GM23338 (cell line): ENCODE data around the gene MTA1. TPM values are rescaled to one million over a fixed set of nuclear protein-coding genes. Genes with fewer than 3 reads are reported as not detected.

Source experiments
- ATAC-seq: fragments of 200-7000 bp; cut with Tn5 transposase; 3 replicates; pipeline ENCODE4 v1.9.1; 2020
- DNase-seq: peaks from one replicate; pipeline ENCODE4 v3.0.0-alpha.2; 2015; ENCODE audit warnings: low spot score
- H2AFZ ChIP-seq: fragments of 200-600 bp; sonication (generic); 2 replicates; pipeline ENCODE4 v1.8.0; 2016; ENCODE audit warnings: antibody characterized with exemption, mild to moderate bottlenecking, moderate library complexity
- H3F3A ChIP-seq: fragments of 200-600 bp; sonication (generic); replicated peaks from 2 replicates; pipeline ENCODE4 v1.8.0; 2017; ENCODE audit warnings: antibody characterized with exemption, mixed run types, low read depth
- H3K27ac ChIP-seq: fragments of 200-600 bp; sonication (generic); 2 replicates; pipeline ENCODE4 v1.6.1; 2016; ENCODE audit warnings: low read depth
- H3K27me3 ChIP-seq: fragments of 200-600 bp; sonication (generic); 2 replicates; pipeline ENCODE4 v1.8.0; 2016; ENCODE audit warnings: mild to moderate bottlenecking, mixed run types, moderate library complexity; ENCODE audit not compliant: insufficient read depth
- H3K36me3 ChIP-seq: fragments of 200-600 bp; sonication (generic); 2 replicates; pipeline ENCODE4 v1.8.0; 2016; ENCODE audit warnings: mild to moderate bottlenecking; ENCODE audit not compliant: insufficient read depth
- H3K4me1 ChIP-seq: fragments of 200-600 bp; sonication (generic); 2 replicates; pipeline ENCODE4 v1.8.0; 2016; ENCODE audit warnings: mild to moderate bottlenecking, moderate library complexity; ENCODE audit not compliant: insufficient read depth
- H3K4me2 ChIP-seq: fragments of 200-600 bp; sonication (generic); 2 replicates; pipeline ENCODE4 v1.7.1; 2017; ENCODE audit warnings: mixed run types
- H3K4me3 ChIP-seq: fragments of 200-600 bp; sonication (generic); 2 replicates; pipeline ENCODE4 v1.6.1; 2016; ENCODE audit warnings: mixed run types
- H3K79me2 ChIP-seq: fragments of 200-600 bp; sonication (generic); replicated peaks from 2 replicates; pipeline ENCODE4 v1.8.0; 2017; ENCODE audit warnings: mild to moderate bottlenecking; ENCODE audit not compliant: insufficient read depth
- H3K9me2 ChIP-seq: fragments of 200-600 bp; sonication (generic); 2 replicates; pipeline ENCODE4 v1.8.0; 2017; ENCODE audit not compliant: insufficient read depth
- H4K20me1 ChIP-seq: fragments of 200-600 bp; sonication (generic); replicated peaks from 2 replicates; pipeline ENCODE4 v1.8.0; 2017; ENCODE audit warnings: mild to moderate bottlenecking; ENCODE audit not compliant: insufficient read depth
- H3K27ac Mint-ChIP-seq: 2 replicates; pipeline ENCODE4 v1.8.0; 2020; ENCODE audit warnings: inconsistent platforms, mild to moderate bottlenecking, moderate library complexity, mixed read lengths
- H3K27me3 Mint-ChIP-seq: 3 replicates; pipeline ENCODE4 v1.8.0; 2022; ENCODE audit warnings: low read depth, mild to moderate bottlenecking, moderate library complexity, mixed read lengths, inconsistent platforms; ENCODE audit not compliant: insufficient read depth, poor library complexity
- H3K36me3 Mint-ChIP-seq: 3 replicates; pipeline ENCODE4 v1.8.0; 2021; ENCODE audit warnings: low read depth, mild to moderate bottlenecking, inconsistent platforms, moderate library complexity, mixed read lengths
- H3K4me1 Mint-ChIP-seq: 3 replicates; pipeline ENCODE4 v1.8.0; 2020; ENCODE audit warnings: mild to moderate bottlenecking, inconsistent platforms, mixed read lengths
- H3K4me3 Mint-ChIP-seq: 3 replicates; pipeline ENCODE4 v1.8.0; 2021; ENCODE audit warnings: moderate library complexity, mild to moderate bottlenecking, inconsistent platforms, mixed read lengths
- H3K9me3 Mint-ChIP-seq: 3 replicates; pipeline ENCODE4 v1.8.0; 2020; ENCODE audit warnings: moderate library complexity, mild to moderate bottlenecking, inconsistent platforms, mixed read lengths
- CREB1 ChIP-seq: fragments of 250-450 bp; sonication (Bioruptor Pico); IDR thresholded peaks from 2 replicates; pipeline ENCODE4 v1.5.0; 2020; ENCODE audit warnings: low read depth, mild to moderate bottlenecking, moderate library complexity
- CTCF ChIP-seq, 2 experiments: fragments of 200-600 bp in 1 of 2; sonication (generic) in 1 of 2; conservative IDR thresholded peaks; 2 replicates each; pipeline versions ENCODE4 v1.5.1 to v1.6.1; 2016 to 2017; ENCODE audit warnings: antibody characterized with exemption in 2 of 2, low read depth in 2 of 2, mild to moderate bottlenecking in 2 of 2, moderate library complexity in 1 of 2
- ETS1 ChIP-seq: IDR thresholded peaks from 2 replicates; pipeline ENCODE4 v1.6.1; 2016; ENCODE audit warnings: antibody characterized with exemption
- EZH2 ChIP-seq: fragments of 200-600 bp; sonication (generic); IDR thresholded peaks from one replicate; pipeline ENCODE4 v1.8.0; 2017; ENCODE audit warnings: antibody characterized with exemption, mild to moderate bottlenecking, low read depth; ENCODE audit not compliant: unreplicated experiment
- EZH2phosphoT487 ChIP-seq: fragments of 200-600 bp; sonication (generic); IDR thresholded peaks from one replicate; pipeline ENCODE4 v1.8.1; 2018; ENCODE audit warnings: antibody characterized with exemption; ENCODE audit not compliant: unreplicated experiment
- JUNB ChIP-seq: IDR thresholded peaks from one replicate; pipeline ENCODE4 v1.6.1; 2016; ENCODE audit warnings: antibody characterized with exemption; ENCODE audit not compliant: unreplicated experiment
- NANOG ChIP-seq: IDR thresholded peaks from 2 replicates; pipeline ENCODE4 v1.6.1; 2016; ENCODE audit warnings: antibody characterized with exemption, borderline replicate concordance
- POLR2AphosphoS5 ChIP-seq: IDR thresholded peaks from 2 replicates; pipeline ENCODE4 v1.6.1; 2016; ENCODE audit warnings: antibody characterized with exemption, low read depth
- REST ChIP-seq: IDR thresholded peaks from one replicate; pipeline ENCODE4 v1.6.1; 2018; ENCODE audit warnings: antibody characterized with exemption; ENCODE audit not compliant: unreplicated experiment
- STAT1 ChIP-seq: IDR thresholded peaks from one replicate; pipeline ENCODE4 v1.6.1; 2016; ENCODE audit warnings: antibody characterized with exemption; ENCODE audit not compliant: unreplicated experiment
- ZNF114 ChIP-seq: fragments of 250-450 bp; sonication (Bioruptor Pico); IDR thresholded peaks from 2 replicates; pipeline ENCODE4 v1.5.0; 2020; ENCODE audit warnings: mild to moderate bottlenecking, moderate library complexity
- ZNF331 ChIP-seq: fragments of 250-450 bp; sonication (Bioruptor Pico); IDR thresholded peaks from 2 replicates; pipeline ENCODE4 v1.5.0; 2020; ENCODE audit warnings: low read depth, mild to moderate bottlenecking, moderate library complexity
- ZNF462 ChIP-seq: fragments of 250-450 bp; sonication (Bioruptor Pico); IDR thresholded peaks from 2 replicates; pipeline ENCODE4 v1.5.0; 2020; ENCODE audit warnings: mild to moderate bottlenecking, moderate library complexity
- polyA plus RNA-seq: library from polyadenylated mRNA; unstranded; fragments of >200 nt; fragmentation: Nextera tagmentation; extraction: Ambion mirVana; gene quantifications from 2 replicates; pipeline ENCODE4 v1.2.1, GENCODE V29; 2016
- total RNA-seq: library from RNA; depleted of rRNA; stranded (reverse); fragments of >200 nt; shearing (Covaris generic); gene quantifications from 2 replicates; pipeline ENCODE4 v1.2.3, GENCODE V29; 2014

MTA1 gene
- total and polyA plus RNA-seq, 2 experiments from 2014 or later, result 53.3 to 126 TPM

- Histone ChIP-seq H3F3A (peaks cover 12% of the 10 kb centered on the region; the same call in 1 of the 2 replicates), H3K4me3 (peak overlapping the region; percentile 68), H3K4me2 (peak overlapping the region; percentile 88), H3K79me2 (peaks cover 10% of the 10 kb centered on the region), H3K9me2 (no peaks in the 10 kb centered on the region), H3K27me3 (peaks cover 36% of the 10 kb centered on the region), H3K4me1 (peaks cover 16% of the 10 kb centered on the region; the same call in 1 of the 2 replicates), H3K27ac (no peak overlapping the region), H3K36me3 (no peaks in the 10 kb centered on the region), H2AFZ (peak overlapping the region; percentile 73), H4K20me1 (no peaks in the 10 kb centered on the region)
- peak overlapping the region; percentile 74 for H3K4me3 Mint-ChIP-seq
- 0 out of 3 replicates have a peak, but pooled peaks cover 2% of the 10 kb centered on the region for H3K9me3 Mint-ChIP-seq
- peaks cover 10% of the 10 kb centered on the region for H3K4me1 Mint-ChIP-seq
- peaks cover 43% of the 10 kb centered on the region for H3K27me3 Mint-ChIP-seq
- DNase-seq (no peak), ATAC-seq (no peak)
- H3K27ac Mint-ChIP-seq, result no peak overlapping the region
- no peak for TF ChIP-seq CREB1
- no peak for TF ChIP-seq ZNF114
- TF ChIP-seq ZNF331 (CRISPR knock-in tag), result no peak
- TF ChIP-seq EZH2phosphoT487, result no peak
- no peak for TF ChIP-seq ETS1
- TF ChIP-seq JUNB, result no peak
- TF ChIP-seq EZH2, result no peak
- TF ChIP-seq NANOG, result no peak
- no peak for TF ChIP-seq STAT1
- TF ChIP-seq POLR2AphosphoS5, result no peak
- TF ChIP-seq REST, result no peak
- TF ChIP-seq ZNF462 (CRISPR knock-in tag), result no peak
- no peak for TF ChIP-seq CTCF (conservative IDR thresholded peaks at IDR 0.05; ENCODE audit: low read depth in 2 of 2)
- H3K36me3 Mint-ChIP-seq, result peaks cover 7% of the 10 kb centered on the region; the same call in 2 of the 3 replicates
These were observed 3.9 kb upstream of the MTA1 start for GRCh38 chr14:105415481-105416428.
